Measurements from ENCODE around the gene DTD2. TPM values are rescaled to one million over a fixed set of nuclear protein-coding genes. Genes with fewer than 3 reads are reported as not detected.

DTD2 gene
- total and polyA plus RNA-seq, 2 donors from 2014 or later = 7.7 to 16.2 TPM

- FAIRE-seq = no peak
- H3K4me1 ChIP-seq (ENCODE audit: control insufficient read depth in 2 of 3, insufficient read depth in 2 of 3, low read depth in 1 of 3, low read length in 3 of 3) = no peaks in the 10 kb centered on the region
- no peak overlapping the region for H3K4me3 ChIP-seq (ENCODE audit: low read length in 3 of 3)
- no peaks in the 10 kb centered on the region for H3K36me3 ChIP-seq (ENCODE audit: control insufficient read depth in 2 of 3, insufficient read depth in 3 of 3, low read length in 3 of 3)
- intact Hi-C loops (cut with DNase I) = no loop called here
- no peaks in the 10 kb centered on the region for H3K27me3 ChIP-seq (ENCODE audit: control insufficient read depth, insufficient read depth, low read length)
- TF ChIP-seq CTCF (IDR thresholded peaks at IDR 0.05; ENCODE audit: borderline replicate concordance, extremely low read depth, insufficient read depth) = no peak
- H3K27ac ChIP-seq (ENCODE audit: low read depth in 2 of 2, low read length in 2 of 2) = no peak overlapping the region
- H3K9me3 ChIP-seq (ENCODE audit: control insufficient read depth in 2 of 3, insufficient read depth in 1 of 3, low read length in 3 of 3) = no peaks in the 10 kb centered on the region
- DNase-seq = peak in 2 of 5 donors; percentile 17 to 36
- H3K9ac ChIP-seq (ENCODE audit: low read length in 3 of 3) = no peak overlapping the region
Measured at GRCh38 chr14:31477248-31477647, 19.9 kb upstream of the DTD2 start.

- Histone ChIP-seq H3K4me3 (ENCODE audit: low read length in 3 of 3) (no peak overlapping the region), H3K36me3 (ENCODE audit: control insufficient read depth in 2 of 3, insufficient read depth in 3 of 3, low read length in 3 of 3) (no peaks in the 10 kb centered on the region), H3K9ac (ENCODE audit: low read length in 3 of 3) (no peak overlapping the region), H3K27me3 (ENCODE audit: control insufficient read depth, insufficient read depth, low read length) (no peaks in the 10 kb centered on the region), H3K4me1 (ENCODE audit: control insufficient read depth in 2 of 3, insufficient read depth in 2 of 3, low read depth in 1 of 3, low read length in 3 of 3) (no peaks in the 10 kb centered on the region), H3K27ac (ENCODE audit: low read depth in 2 of 2, low read length in 2 of 2) (no peak overlapping the region), H3K9me3 (ENCODE audit: control insufficient read depth in 2 of 3, insufficient read depth in 1 of 3, low read length in 3 of 3) (no peaks in the 10 kb centered on the region)
- intact Hi-C loops (cut with DNase I) = no loop called here
- no peak for FAIRE-seq
- DNase-seq = peak in 1 of 5 donors; percentile 13
- TF ChIP-seq CTCF (IDR thresholded peaks at IDR 0.05; ENCODE audit: borderline replicate concordance, extremely low read depth, insufficient read depth) = no peak
Measured at GRCh38 chr14:31476131-31476866, 19.0 kb upstream of the DTD2 start.

- Histone ChIP-seq H3K27me3 (ENCODE audit: control insufficient read depth, insufficient read depth, low read length) (no peaks in the 10 kb centered on the region), H3K36me3 (ENCODE audit: control insufficient read depth in 2 of 3, insufficient read depth in 3 of 3, low read length in 3 of 3) (no peaks in the 10 kb centered on the region), H3K9me3 (ENCODE audit: control insufficient read depth in 2 of 3, insufficient read depth in 1 of 3, low read length in 3 of 3) (no peaks in the 10 kb centered on the region), H3K4me1 (ENCODE audit: control insufficient read depth in 2 of 3, insufficient read depth in 2 of 3, low read depth in 1 of 3, low read length in 3 of 3) (no peaks in the 10 kb centered on the region), H3K9ac (ENCODE audit: low read length in 3 of 3) (no peak overlapping the region), H3K27ac (ENCODE audit: low read depth in 2 of 2, low read length in 2 of 2) (no peak overlapping the region), H3K4me3 (ENCODE audit: low read length in 3 of 3) (no peak overlapping the region)
- intact Hi-C loops (cut with DNase I) = no loop called here
- FAIRE-seq = no peak
- no peak for DNase-seq
- no peak for TF ChIP-seq CTCF (IDR thresholded peaks at IDR 0.05; ENCODE audit: borderline replicate concordance, extremely low read depth, insufficient read depth)
Measured at GRCh38 chr14:31466554-31466953, 9.2 kb upstream of the DTD2 start.
